Right renal pelvis (tissue), 4 donors: Measurements from ENCODE around the gene NEURL2. TPM values are rescaled to one million over a fixed set of nuclear protein-coding genes. Genes with fewer than 3 reads are reported as not detected.
"Not testable (repeated sequence)": the region's sequence is repeated elsewhere in the genome, so short reads cannot be mapped to it uniquely, and the experiment has no call there.

Source experiments
- DNase-seq, 4 donors: peaks; one replicate each; pipeline ENCODE4 v3.0.0-alpha.2; 2013; ENCODE audit warnings: low read depth in 4 of 4, low spot score in 3 of 4, missing footprints in 1 of 4
- polyA plus RNA-seq, 4 donors: library from polyadenylated mRNA; unstranded; fragments of 120-200 nt; gene quantifications; one replicate each; pipeline ENCODE4 v1.2.1, GENCODE V29; 2013; ENCODE audit not compliant: insufficient read length in 4 of 4

The NEURL2 gene
- polyA plus RNA-seq, 4 donors = 4.3 to 8.2 (median 5.0) TPM

- DNase-seq = not testable (repeated sequence)
Measured at GRCh38 chr20:45901332-45901731, 10.3 kb upstream of the NEURL2 start.

DNA sequence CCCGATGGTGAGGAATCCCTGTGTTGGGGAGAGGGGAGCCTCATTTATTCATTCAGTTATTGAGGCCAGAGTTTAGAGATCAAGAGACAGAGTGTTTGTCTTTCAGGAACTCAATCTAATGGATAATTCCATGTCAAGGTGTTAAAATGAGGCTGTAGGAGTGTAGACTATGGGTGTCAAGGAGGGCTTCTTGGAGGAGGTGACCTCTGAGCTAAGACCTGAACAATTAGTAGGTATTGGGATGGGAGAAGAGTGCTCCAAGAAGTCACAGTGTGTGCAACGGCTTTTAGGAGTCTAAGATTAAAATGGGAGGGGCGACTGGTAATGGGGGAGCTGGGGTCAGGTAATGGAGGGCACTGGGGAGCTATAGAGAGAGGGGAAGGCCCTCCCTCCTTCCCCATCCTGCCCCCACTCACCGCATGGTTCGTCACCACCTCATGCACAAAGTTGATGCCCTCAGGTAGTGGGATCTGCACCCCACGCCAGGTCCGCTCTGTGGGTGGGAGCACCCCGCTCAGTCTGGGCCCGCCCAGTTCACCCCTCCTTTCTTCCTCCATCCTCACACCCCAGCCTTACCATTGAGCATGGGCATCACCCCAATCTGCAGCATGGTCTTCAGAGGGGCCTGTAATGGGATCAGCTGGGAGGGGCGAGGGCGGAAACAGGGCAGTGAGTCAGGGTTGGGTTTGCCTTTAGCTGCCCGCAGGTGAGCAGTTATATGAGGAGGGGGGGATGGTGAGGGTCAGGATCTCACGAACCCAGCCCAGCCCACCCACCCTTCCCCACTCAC lies 8.2 kb upstream of the NEURL2 start:
- no peak for DNase-seq

DNA sequence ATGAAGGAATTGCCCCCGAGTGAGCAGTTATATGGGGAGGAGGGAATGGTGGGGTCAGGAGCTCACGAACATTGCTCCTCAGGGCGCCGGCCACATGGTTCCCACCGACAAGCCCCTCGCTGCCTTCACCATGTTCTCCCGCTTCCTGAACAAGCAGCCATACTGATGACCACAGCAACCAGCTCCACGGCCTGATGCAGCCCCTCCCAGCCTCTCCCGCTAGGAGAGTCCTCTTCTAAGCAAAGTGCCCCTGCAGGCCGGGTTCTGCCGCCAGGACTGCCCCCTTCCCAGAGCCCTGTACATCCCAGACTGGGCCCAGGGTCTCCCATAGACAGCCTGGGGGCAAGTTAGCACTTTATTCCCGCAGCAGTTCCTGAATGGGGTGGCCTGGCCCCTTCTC lies 7.3 kb upstream of the NEURL2 start:
- no peak for DNase-seq

DNA sequence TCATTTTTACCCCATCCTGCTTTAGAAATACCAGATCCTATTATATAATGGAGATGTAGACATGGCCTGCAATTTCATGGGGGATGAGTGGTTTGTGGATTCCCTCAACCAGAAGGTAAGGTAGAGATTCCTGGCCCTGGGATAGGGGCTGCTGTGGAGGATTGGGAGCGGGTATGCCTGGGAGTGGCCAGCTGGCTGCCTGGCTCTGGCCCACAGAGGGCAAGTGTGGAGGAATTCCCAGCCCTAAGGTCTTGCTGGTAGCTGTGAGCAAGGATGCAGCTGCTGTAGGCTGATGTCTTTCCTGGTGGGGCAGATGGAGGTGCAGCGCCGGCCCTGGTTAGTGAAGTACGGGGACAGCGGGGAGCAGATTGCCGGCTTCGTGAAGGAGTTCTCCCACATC lies 6.7 kb upstream of the NEURL2 start:
- DNase-seq = no peak

- no peak for DNase-seq
Measured at GRCh38 chr20:45897289-45897688, 6.3 kb upstream of the NEURL2 start.

DNA sequence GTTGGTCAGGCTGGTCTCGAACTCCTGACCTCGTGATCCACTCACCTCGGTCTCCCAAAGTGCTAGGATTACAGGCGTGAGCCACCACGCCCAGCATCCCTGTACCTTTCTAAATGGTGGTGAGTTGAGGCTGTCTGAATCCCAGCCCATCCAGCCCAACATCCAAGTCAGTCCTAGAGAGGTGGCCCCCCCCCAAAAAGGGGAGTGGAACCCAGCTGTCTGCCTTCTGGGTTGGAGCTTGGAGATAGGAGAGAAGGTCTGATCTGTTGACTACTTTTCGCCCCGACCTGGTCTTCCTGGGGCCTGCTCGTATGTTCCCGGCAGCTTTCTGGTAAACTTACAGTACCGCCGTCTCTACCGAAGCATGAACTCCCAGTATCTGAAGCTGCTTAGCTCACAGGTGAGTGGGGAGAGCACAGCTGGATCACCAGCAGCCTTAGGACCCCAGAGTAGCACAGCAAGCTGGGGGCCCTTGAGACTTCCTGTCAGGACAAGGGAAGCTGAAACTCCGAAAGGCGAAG lies 5.7 kb upstream of the NEURL2 start:
- no peak for DNase-seq

DNA sequence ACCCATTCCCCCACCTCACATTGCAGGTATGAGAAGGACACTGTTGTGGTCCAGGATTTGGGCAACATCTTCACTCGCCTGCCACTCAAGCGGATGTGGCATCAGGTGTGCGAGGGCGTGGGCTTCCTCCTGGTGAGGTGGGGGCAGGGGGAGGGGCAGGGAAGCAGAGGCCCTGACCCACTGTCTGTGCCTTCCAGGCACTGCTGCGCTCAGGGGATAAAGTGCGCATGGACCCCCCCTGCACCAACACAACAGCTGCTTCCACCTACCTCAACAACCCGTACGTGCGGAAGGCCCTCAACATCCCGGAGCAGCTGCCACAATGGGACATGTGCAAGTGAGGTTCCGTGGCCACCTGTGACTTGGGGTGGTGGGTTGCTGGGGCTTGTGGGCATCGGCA lies 3.8 kb upstream of the NEURL2 start:
- no peak for DNase-seq

DNA sequence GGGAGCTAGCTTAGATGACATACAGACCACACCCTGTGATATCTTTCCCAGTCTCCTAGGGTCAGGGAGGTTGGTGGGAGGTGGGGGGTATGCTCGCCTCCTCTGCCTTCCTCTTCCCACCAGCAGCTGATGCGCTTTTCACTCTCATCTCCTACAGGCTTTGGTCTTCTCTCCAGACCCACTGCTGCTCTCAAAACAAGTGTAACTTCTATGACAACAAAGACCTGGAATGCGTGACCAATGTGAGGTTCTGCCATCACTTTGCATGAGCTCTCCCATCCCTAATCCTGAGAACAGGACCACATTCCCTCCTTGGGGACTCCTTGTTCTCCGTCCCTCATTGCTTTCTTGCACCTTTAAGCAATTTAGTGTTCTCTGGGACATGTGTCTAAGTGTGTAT lies 2.8 kb upstream of the NEURL2 start:
- no peak for DNase-seq

GRCh38 chr20:45892828-45893500 lies 2.0 kb upstream of the NEURL2 start:
- DNase-seq = no peak

DNA sequence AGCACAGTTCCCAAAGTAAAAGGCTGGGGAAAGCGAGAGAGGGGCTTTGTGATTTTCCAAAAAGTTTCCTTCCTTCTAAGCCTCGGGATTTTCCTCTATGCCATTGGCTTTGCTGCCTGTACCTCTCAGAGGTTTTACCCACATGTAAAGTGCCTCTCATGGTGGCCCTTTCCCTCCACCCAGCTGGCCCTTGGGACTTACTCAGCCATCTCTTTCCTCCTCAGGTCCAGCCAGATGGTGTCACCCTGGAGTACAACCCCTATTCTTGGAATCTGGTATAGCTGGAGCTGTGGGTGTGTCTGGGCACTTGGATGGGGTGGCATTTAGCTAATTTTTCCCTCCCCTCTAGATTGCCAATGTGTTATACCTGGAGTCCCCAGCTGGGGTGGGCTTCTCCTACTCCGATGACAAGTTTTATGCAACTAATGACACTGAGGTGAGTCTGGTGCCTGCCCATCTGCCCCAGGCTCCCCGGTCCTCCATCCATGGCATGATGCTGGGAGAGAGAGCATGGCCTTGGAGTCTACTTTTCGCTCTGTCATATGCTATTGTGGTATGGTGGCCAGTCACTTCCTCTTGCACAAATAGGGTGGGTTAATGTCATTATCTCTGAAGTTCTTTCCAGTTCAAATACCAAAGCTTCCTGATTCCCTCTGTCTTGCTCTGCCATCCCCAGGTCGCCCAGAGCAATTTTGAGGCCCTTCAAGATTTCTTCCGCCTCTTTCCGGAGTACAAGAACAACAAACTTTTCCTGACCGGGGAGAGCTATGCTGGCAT lies 1.2 kb upstream of the NEURL2 start:
- no peak for DNase-seq

DNA sequence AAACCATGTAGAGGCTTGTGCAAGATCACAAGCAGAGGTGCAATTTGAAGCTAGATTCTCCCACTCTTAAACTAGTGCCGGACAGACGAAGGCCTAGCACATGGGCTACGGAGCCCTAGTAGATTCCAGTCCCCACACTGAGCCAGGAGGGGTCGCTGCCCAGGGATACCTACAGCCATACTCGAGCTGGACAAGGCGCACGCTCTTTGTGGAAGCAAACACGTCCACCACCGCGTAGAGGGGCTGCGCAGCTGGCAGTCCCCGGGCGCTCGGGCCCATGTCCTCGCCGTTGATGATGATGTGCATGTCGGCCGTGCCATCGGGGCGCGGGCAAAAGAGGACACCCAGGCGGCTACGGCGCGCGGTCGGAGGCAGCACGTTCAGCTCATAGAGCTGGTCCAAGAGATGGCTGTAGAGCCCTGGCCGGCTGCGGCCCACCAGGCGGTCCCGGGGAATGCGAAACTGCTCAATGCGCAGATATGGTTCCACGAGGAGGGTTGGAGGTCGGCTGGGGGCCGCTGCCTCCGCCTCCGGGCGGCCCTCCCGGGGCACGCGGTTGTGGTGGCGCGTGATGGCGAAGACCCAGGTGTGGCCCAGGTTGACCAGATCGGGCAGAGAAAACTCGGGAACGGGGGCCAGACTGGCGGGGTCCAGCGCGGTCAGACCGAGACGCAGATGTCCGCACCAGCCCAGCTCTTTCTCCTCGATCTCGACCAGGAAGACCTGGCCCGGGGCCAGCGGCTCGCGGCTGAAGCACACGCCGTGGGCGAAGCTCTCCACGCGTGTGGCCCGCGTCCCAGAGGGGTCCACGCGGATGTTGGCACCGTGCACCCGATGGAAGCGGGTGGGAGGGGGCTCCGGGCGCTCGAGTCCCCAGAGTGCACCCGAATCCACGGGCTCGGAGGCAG lies 677 bp downstream of the NEURL2 start:
- peak; percentile 66 to 79 (median 72) for DNase-seq

GRCh38 chr20:45888681-45889080 lies 2.3 kb downstream of the NEURL2 start:
- DNase-seq = no peak

GRCh38 chr20:45887346-45887715 lies 3.7 kb downstream of the NEURL2 start, which contains the start of gene SPATA25:
SPATA25 (minus strand) TSS chr20:45887622; CDS start chr20:45887590, 32 bp downstream.
- no peak for DNase-seq

GRCh38 chr20:45886590-45887345 lies 4.2 kb downstream of the NEURL2 start:
- DNase-seq = no peak

- no peak for DNase-seq
Measured at GRCh38 chr20:45883100-45883469, 7.9 kb downstream of the NEURL2 start.

GRCh38 chr20:45882469-45883099 lies 8.4 kb downstream of the NEURL2 start:
- no peak for DNase-seq

- peak; percentile 97 to 99 (median 99) for DNase-seq
Measured at GRCh38 chr20:45880988-45881788, 9.8 kb downstream of the NEURL2 start, which contains the start of gene ZSWIM1. ZSWIM1 (plus strand) TSS chr20:45881227; CDS start chr20:45882593, 1,366 bp downstream.
